H1 (cell line): ENCODE data around the gene ABHD12. TPM values are rescaled to one million over a fixed set of nuclear protein-coding genes. Genes with fewer than 3 reads are reported as not detected.

ENCODE experiments used
- CTCF ChIA-PET: fragments of 300-600 bp; sonication (Branson Sonifier 250); formaldehyde crosslinking; loops from one replicate; lab custom pipeline; 2021; ENCODE audit not compliant: partially characterized antibody; lab: Charles Lee
- POLR2A ChIA-PET: fragments of 300-600 bp; sonication (Branson Sonifier 250); formaldehyde crosslinking; loops from one replicate; lab custom pipeline; 2021; ENCODE audit warnings: inconsistent platforms; ENCODE audit not compliant: partially characterized antibody; lab: Charles Lee
- DNase-seq, 2 experiments: peaks; one replicate each; pipeline versions ENCODE4 v3.0.0 to v3.0.0-alpha.2; 2010 to 2022; ENCODE audit warnings: low spot score in 2 of 2, low read depth in 1 of 2, mixed read lengths in 1 of 2
- FAIRE-seq: peaks from 2 replicates; lab custom pipeline; 2011; peaks lifted over from hg19 to GRCh38; lab: Jason Lieb, UNC
- H2AFZ ChIP-seq: 2 replicates; pipeline ENCODE4 v1.8.1; 2012; ENCODE audit warnings: low read length, inconsistent platforms
- H2AK5ac ChIP-seq: 2 replicates; pipeline ENCODE4 v1.6.1; 2013; ENCODE audit warnings: low read depth, low read length
- H2BK120ac ChIP-seq: replicated peaks from 2 replicates; pipeline ENCODE3; 2013; ENCODE audit warnings: low read depth, low read length, inconsistent platforms
- H2BK12ac ChIP-seq: 2 replicates; pipeline ENCODE4 v1.6.1; 2013; ENCODE audit warnings: low read depth, low read length
- H2BK15ac ChIP-seq: 2 replicates; pipeline ENCODE4 v1.6.1; 2013; ENCODE audit warnings: low read length
- H2BK20ac ChIP-seq: 2 replicates; pipeline ENCODE4 v1.6.1; 2013; ENCODE audit warnings: low read length
- H2BK5ac ChIP-seq: 2 replicates; pipeline ENCODE4 v1.6.1; 2013; ENCODE audit warnings: low read depth, low read length
- H3K14ac ChIP-seq: 2 replicates; pipeline ENCODE4 v1.6.1; 2013; ENCODE audit warnings: inconsistent platforms; ENCODE audit not compliant: insufficient read length
- H3K18ac ChIP-seq: 2 replicates; pipeline ENCODE4 v1.6.1; 2013; ENCODE audit warnings: low read length; ENCODE audit errors: extremely low read depth
- H3K23ac ChIP-seq: 2 replicates; pipeline ENCODE4 v1.6.1; 2013; ENCODE audit warnings: inconsistent platforms; ENCODE audit not compliant: insufficient read length
- H3K23me2 ChIP-seq: 2 replicates; pipeline ENCODE4 v1.6.1; 2013; ENCODE audit warnings: low read depth, low read length
- H3K27ac ChIP-seq: 2 replicates; pipeline ENCODE4 v1.6.1; 2011; ENCODE audit warnings: low read depth, low read length, inconsistent platforms
- H3K27me3 ChIP-seq, 4 experiments: replicated peaks in 1 of 4; 1 replicate in 1 of 4; 2 replicates in 3 of 4; pipeline versions ENCODE4 v1.6.1 to v1.8.1; 2011 to 2013; ENCODE audit warnings: low read length in 3 of 4, mild to moderate bottlenecking in 3 of 4, inconsistent platforms in 2 of 4, mixed read lengths in 2 of 4, moderate library complexity in 1 of 4; ENCODE audit not compliant: control insufficient read depth in 3 of 4, insufficient read depth in 3 of 4; ENCODE audit errors: extremely low read depth in 1 of 4
- H3K36me3 ChIP-seq, 4 experiments: 2 replicates each; pipeline versions ENCODE4 v1.6.1 to v1.8.1; 2011 to 2013; ENCODE audit warnings: mild to moderate bottlenecking in 4 of 4, low read length in 3 of 4, moderate library complexity in 2 of 4, control low read depth in 1 of 4, inconsistent platforms in 1 of 4; ENCODE audit not compliant: insufficient read depth in 4 of 4, control insufficient read depth in 2 of 4
- H3K4ac ChIP-seq: replicated peaks from 2 replicates; pipeline ENCODE3; 2013; ENCODE audit warnings: low read length, low read depth, mixed read lengths, inconsistent platforms; ENCODE audit not compliant: insufficient read length
- H3K4me1 ChIP-seq, 4 experiments: replicated peaks in 1 of 4; 1 replicate in 1 of 4; 2 replicates in 3 of 4; pipeline versions ENCODE4 v1.6.1 to v1.8.1; 2011 to 2013; ENCODE audit warnings: low read length in 3 of 4, inconsistent platforms in 2 of 4, mixed read lengths in 1 of 4; ENCODE audit not compliant: insufficient read depth in 4 of 4, control insufficient read depth in 3 of 4
- H3K4me2 ChIP-seq, 2 experiments: 2 replicates each; pipeline versions ENCODE4 v1.6.1 to v1.8.1; 2011 to 2013; ENCODE audit warnings: low read depth in 2 of 2, low read length in 2 of 2, control low read depth in 1 of 2, inconsistent platforms in 1 of 2, mild to moderate bottlenecking in 1 of 2; ENCODE audit not compliant: insufficient read depth in 1 of 2
- H3K4me3 ChIP-seq, 4 experiments: fragments of 200-600, 300-600 bp in 1 of 4; sonication (generic), shearing (Covaris generic), sonication (Bioruptor Twin) in 1 of 4; 2 replicates each; pipeline versions ENCODE4 v1.5.1 to v1.8.1; 2011 to 2016; ENCODE audit warnings: low read length in 4 of 4, low read depth in 3 of 4, control low read depth in 2 of 4, inconsistent platforms in 2 of 4, mild to moderate bottlenecking in 2 of 4, mixed read lengths in 1 of 4, moderate library complexity in 1 of 4; ENCODE audit not compliant: insufficient read depth in 2 of 4; ENCODE audit errors: extremely low read depth in 1 of 4
- H3K56ac ChIP-seq: replicated peaks from 2 replicates; pipeline ENCODE3; 2013; ENCODE audit warnings: low read depth, mild to moderate bottlenecking, mixed read lengths, low read length, inconsistent platforms; ENCODE audit not compliant: insufficient read length
- H3K79me1 ChIP-seq: 2 replicates; pipeline ENCODE4 v1.6.1; 2013; ENCODE audit warnings: low read depth, low read length, control low read depth
- H3K79me2 ChIP-seq, 2 experiments: 2 replicates each; pipeline versions ENCODE4 v1.6.1 to v1.8.1; 2012 to 2013; ENCODE audit warnings: low read length in 2 of 2, mild to moderate bottlenecking in 2 of 2, inconsistent platforms in 1 of 2; ENCODE audit not compliant: insufficient read depth in 2 of 2, control insufficient read depth in 1 of 2
- H3K9ac ChIP-seq, 4 experiments: replicated peaks in 1 of 4; 1 replicate in 1 of 4; 2 replicates in 3 of 4; pipeline versions ENCODE4 v1.6.1 to v1.8.1; 2011 to 2013; ENCODE audit warnings: low read depth in 3 of 4, low read length in 3 of 4, control low read depth in 2 of 4, mild to moderate bottlenecking in 2 of 4, moderate library complexity in 2 of 4, inconsistent platforms in 1 of 4; ENCODE audit errors: extremely low read depth in 1 of 4
- H3K9me3 ChIP-seq, 2 experiments: 2 replicates each; pipeline versions ENCODE4 v1.6.1 to v1.8.1; 2012 to 2013; ENCODE audit warnings: mild to moderate bottlenecking in 2 of 2, moderate library complexity in 2 of 2, control low read depth in 1 of 2, inconsistent platforms in 1 of 2, low read depth in 1 of 2, low read length in 1 of 2, mixed read lengths in 1 of 2; ENCODE audit not compliant: insufficient read depth in 2 of 2
- H4K20me1 ChIP-seq, 2 experiments: replicated peaks in 1 of 2; 2 replicates each; pipeline versions ENCODE3 to v1.8.1; 2011 to 2013; ENCODE audit warnings: inconsistent platforms in 2 of 2, low read length in 2 of 2, mild to moderate bottlenecking in 1 of 2; ENCODE audit not compliant: insufficient read depth in 2 of 2, control insufficient read depth in 1 of 2
- H4K5ac ChIP-seq: 2 replicates; pipeline ENCODE4 v1.6.1; 2013; ENCODE audit warnings: low read length, low read depth, mixed read lengths, inconsistent platforms; ENCODE audit not compliant: insufficient read length
- H4K8ac ChIP-seq: 2 replicates; pipeline ENCODE4 v1.8.0; 2013; ENCODE audit warnings: mild to moderate bottlenecking, moderate library complexity, low read length, inconsistent platforms; ENCODE audit not compliant: insufficient read depth; ENCODE audit errors: extremely low read depth
- H4K91ac ChIP-seq: replicated peaks from 2 replicates; pipeline ENCODE3; 2013; ENCODE audit warnings: low read length, mixed read lengths, inconsistent platforms; ENCODE audit not compliant: insufficient read length
- EP300 ChIP-seq, 2 experiments: IDR thresholded peaks; 1 replicate in 1 of 2; 2 replicates in 1 of 2; pipeline ENCODE4 v1.6.1; 2011 to 2012; ENCODE audit warnings: low read depth in 2 of 2, low read length in 2 of 2, mild to moderate bottlenecking in 2 of 2, borderline replicate concordance in 1 of 2, inconsistent platforms in 1 of 2, moderate library complexity in 1 of 2
- GABPA ChIP-seq: IDR thresholded peaks from 2 replicates; pipeline ENCODE4 v1.6.1; 2011; ENCODE audit warnings: mild to moderate bottlenecking, low read length, moderate library complexity, borderline replicate concordance; ENCODE audit not compliant: insufficient read depth
- HDAC2 ChIP-seq, 2 experiments: fragments of 300-600 bp in 1 of 2; sonication (generic) in 1 of 2; IDR thresholded peaks; 2 replicates each; pipeline ENCODE4 v1.6.1; 2011 to 2012; ENCODE audit warnings: low read depth in 2 of 2, low read length in 2 of 2, mild to moderate bottlenecking in 2 of 2, moderate library complexity in 2 of 2, borderline replicate concordance in 1 of 2, inconsistent platforms in 1 of 2
- HDAC6 ChIP-seq: IDR thresholded peaks from one replicate; pipeline ENCODE4 v1.7.1; 2012; ENCODE audit warnings: low read depth, mild to moderate bottlenecking, inconsistent platforms, low read length, moderate library complexity
- JUND ChIP-seq: IDR thresholded peaks from 2 replicates; pipeline ENCODE4 v1.6.1; 2011; ENCODE audit warnings: mild to moderate bottlenecking, improper control_type of control experiment, low read length
- RXRA ChIP-seq: IDR thresholded peaks from 2 replicates; pipeline ENCODE4 v1.6.1; 2011; ENCODE audit warnings: low read depth, mild to moderate bottlenecking, low read length, moderate library complexity; ENCODE audit not compliant: insufficient read depth
- SP1 ChIP-seq: IDR thresholded peaks from 2 replicates; pipeline ENCODE4 v1.6.1; 2011; ENCODE audit warnings: low read depth, low read length
- TAF1 ChIP-seq: IDR thresholded peaks from 2 replicates; pipeline ENCODE4 v1.6.1; 2011; ENCODE audit warnings: mild to moderate bottlenecking, low read depth, low read length
- TAF7 ChIP-seq: optimal IDR thresholded peaks from 2 replicates; pipeline ENCODE3; 2011; ENCODE audit warnings: low read depth, mild to moderate bottlenecking, inconsistent platforms, low read length, moderate library complexity, borderline replicate concordance
- TEAD4 ChIP-seq: IDR thresholded peaks from 2 replicates; pipeline ENCODE4 v1.6.1; 2012; ENCODE audit warnings: low read depth, low read length, inconsistent platforms, mixed read lengths
- WGBS, 2 experiments: shearing (Covaris generic) in 1 of 2; methylation state at CpG; one replicate each; pipeline versions ENCODE4 v1.1.6 to v1.1.7; 2013 to 2015; ENCODE audit warnings: low lambda C conversion rate in 2 of 2, mixed read lengths in 2 of 2, inconsistent platforms in 1 of 2, low coverage in 1 of 2, missing lambda C conversion rate in 1 of 2; ENCODE audit not compliant: insufficient replicate concordance in 2 of 2, insufficient coverage in 1 of 2, insufficient read length in 1 of 2; ENCODE audit errors: extremely low coverage in 1 of 2, missing lambda C conversion rate in 1 of 2; 5-methylcytosine and 5-hydroxymethylcytosine counted together
- polyA plus RNA-seq, 7 experiments: library from polyadenylated mRNA; depleted of rRNA in 3 of 7; stranded (reverse) in 5 of 7; unstranded in 2 of 7; fragments of >200 nt in 5 of 7; fragments of 200-250 nt in 2 of 7; gene quantifications; 1 replicate in 5 of 7; 2 replicates in 1 of 7; 4 replicates in 1 of 7; pipeline versions ENCODE4 v1.2.1 to v1.2.3, GENCODE V29; 2011 to 2013; ENCODE audit warnings: missing spikeins in 2 of 7, mixed read lengths in 2 of 7
- total RNA-seq: library from RNA; stranded (reverse); fragmentation: NEBNext Ultra II Directional; extraction: Animal tissue kit (Norgen Biotek cat#: 25700); gene quantifications from 2 replicates; pipeline ENCODE4 v1.2.1, GENCODE V29; 2021
- TF ChIP-seq, protein P1 (sequence below), 3 experiments: IDR thresholded peaks; 1 replicate in 2 of 3; 2 replicates in 1 of 3; pipeline versions ENCODE4 v1.5.1 to v1.6.1; 2011; ENCODE audit warnings: low read length in 3 of 3, mild to moderate bottlenecking in 3 of 3, inconsistent platforms in 2 of 3, low read depth in 1 of 3, moderate library complexity in 1 of 3; ENCODE audit not compliant: insufficient read depth in 1 of 3; ENCODE audit errors: control extremely low read depth in 1 of 3

ABHD12 gene
- total and polyA plus RNA-seq, 2 of the 8 experiments (the other 6 are each of a cell fraction or from before 2014, with no cell fraction given) = 31.3 to 59.5 TPM

DNA sequence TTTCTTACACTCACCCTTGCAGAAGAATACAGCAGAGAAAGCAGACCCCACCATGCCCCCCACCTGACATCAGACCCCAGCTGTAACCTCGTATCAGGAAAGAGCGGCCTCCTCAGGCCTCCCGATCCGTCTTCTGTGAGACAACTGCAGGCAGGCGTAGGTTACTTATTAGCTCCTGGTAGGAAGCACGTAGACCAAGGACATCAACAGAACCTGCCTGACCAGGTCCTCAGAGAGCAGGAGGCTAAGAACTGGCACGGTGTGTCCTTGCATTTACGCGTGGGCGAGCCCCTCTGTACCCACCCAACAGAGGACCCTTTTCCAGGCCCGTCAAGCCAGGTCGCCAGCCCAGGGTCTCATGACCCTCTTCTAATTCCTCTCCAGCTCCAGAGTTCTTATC is 51.0 kb downstream of the ABHD12 start:
- H3K4me1 ChIP-seq = peaks cover 0 to 9% (median 4%) of the 10 kb centered on the region in 4 experiments; a peak in 4 of 7 replicates
- no peak overlapping the region for H2BK120ac ChIP-seq
- peaks cover 13% of the 10 kb centered on the region for H3K79me1 ChIP-seq
- H3K79me2 ChIP-seq = peaks cover 0 to 66% of the 10 kb centered on the region in 2 experiments; a peak in 2 of 4 replicates
- no peak overlapping the region for H2BK12ac ChIP-seq
- DNase-seq (no peak), FAIRE-seq (no peak)
- no peak overlapping the region for H3K56ac ChIP-seq
- no peaks in the 10 kb centered on the region for H3K9me3 ChIP-seq
- no peak overlapping the region for H3K4me2 ChIP-seq
- H3K9ac ChIP-seq = no peak overlapping the region
- no peaks in the 10 kb centered on the region for H3K27me3 ChIP-seq
- H2AFZ ChIP-seq = no peak overlapping the region
- ChIA-PET POLR2A (interaction anchor here (0.6 to 2.4 kb wide), 3 partner anchors 44 to 69 kb away, joined by 3 to 13 read pairs (median 4); partner anchors contain the start of gene GINS1), CTCF (interaction anchor here (1.1 to 3.9 kb wide), 6 partner anchors 10 to 68 kb away, joined by 3 to 23 read pairs (median 4); partner anchors contain the start of gene GINS1)
- H4K5ac ChIP-seq = no peak overlapping the region
- H4K91ac ChIP-seq = no peak overlapping the region
- peaks cover 5 to 13% of the 10 kb centered on the region in 2 experiments for H4K20me1 ChIP-seq
- no peak overlapping the region for H3K27ac ChIP-seq
- no peak overlapping the region for H3K4me3 ChIP-seq
- 86% methylated on average over 12 of the region's 12 CpGs; no CpG with 5 or more reads in 1 of the 2 experiments for WGBS, 2 experiments
- H3K23me2 ChIP-seq = no peaks in the 10 kb centered on the region
- no peak overlapping the region for H4K8ac ChIP-seq
- no peak overlapping the region for H3K14ac ChIP-seq
- no peak overlapping the region for H2BK20ac ChIP-seq
- H2AK5ac ChIP-seq = no peak overlapping the region
- H2BK5ac ChIP-seq = no peak overlapping the region
- H3K36me3 ChIP-seq = no peaks in the 10 kb centered on the region
- no peak overlapping the region for H3K18ac ChIP-seq
- no peak overlapping the region for H2BK15ac ChIP-seq
- no peak overlapping the region for H3K23ac ChIP-seq
- H3K4ac ChIP-seq = no peak overlapping the region
- no peak for TF ChIP-seq TAF1
- no peak for TF ChIP-seq JUND
- no peak for TF ChIP-seq HDAC2 (IDR thresholded peaks at IDR 0.05; ENCODE audit: borderline replicate concordance in 1 of 2, low read depth in 2 of 2, low read length in 2 of 2)
- no peak for TF ChIP-seq HDAC6
- TF ChIP-seq RXRA = no peak
- TF ChIP-seq TAF7 = no peak
- TF ChIP-seq, protein P1, sequence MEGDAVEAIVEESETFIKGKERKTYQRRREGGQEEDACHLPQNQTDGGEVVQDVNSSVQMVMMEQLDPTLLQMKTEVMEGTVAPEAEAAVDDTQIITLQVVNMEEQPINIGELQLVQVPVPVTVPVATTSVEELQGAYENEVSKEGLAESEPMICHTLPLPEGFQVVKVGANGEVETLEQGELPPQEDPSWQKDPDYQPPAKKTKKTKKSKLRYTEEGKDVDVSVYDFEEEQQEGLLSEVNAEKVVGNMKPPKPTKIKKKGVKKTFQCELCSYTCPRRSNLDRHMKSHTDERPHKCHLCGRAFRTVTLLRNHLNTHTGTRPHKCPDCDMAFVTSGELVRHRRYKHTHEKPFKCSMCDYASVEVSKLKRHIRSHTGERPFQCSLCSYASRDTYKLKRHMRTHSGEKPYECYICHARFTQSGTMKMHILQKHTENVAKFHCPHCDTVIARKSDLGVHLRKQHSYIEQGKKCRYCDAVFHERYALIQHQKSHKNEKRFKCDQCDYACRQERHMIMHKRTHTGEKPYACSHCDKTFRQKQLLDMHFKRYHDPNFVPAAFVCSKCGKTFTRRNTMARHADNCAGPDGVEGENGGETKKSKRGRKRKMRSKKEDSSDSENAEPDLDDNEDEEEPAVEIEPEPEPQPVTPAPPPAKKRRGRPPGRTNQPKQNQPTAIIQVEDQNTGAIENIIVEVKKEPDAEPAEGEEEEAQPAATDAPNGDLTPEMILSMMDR (IDR thresholded peaks at IDR 0.05; ENCODE audit: control extremely low read depth in 1 of 3, insufficient read depth in 1 of 3, low read depth in 1 of 3, low read length in 3 of 3) = no peak
- no peak for TF ChIP-seq EP300 (IDR thresholded peaks at IDR 0.05; ENCODE audit: borderline replicate concordance in 1 of 2, low read depth in 2 of 2, low read length in 2 of 2)
- TF ChIP-seq GABPA = no peak
- TF ChIP-seq SP1 = no peak
- no peak for TF ChIP-seq TEAD4
